DND-41 (cell line): Measurements from ENCODE around the gene SCYL3.

Experiments used
- CTCF ChIP-seq: IDR thresholded peaks from 2 replicates; pipeline ENCODE4 v1.5.1; 2012; ENCODE audit warnings: borderline replicate concordance, low read length, moderate library complexity, mild to moderate bottlenecking; ENCODE audit not compliant: poor library complexity, severe bottlenecking; ENCODE audit errors: extremely low read depth
- EZH2 ChIP-seq: IDR thresholded peaks from 3 replicates; pipeline ENCODE4 v1.6.1; 2012; ENCODE audit warnings: borderline replicate concordance, low read depth, mild to moderate bottlenecking, moderate library complexity, low read length, inconsistent platforms; ENCODE audit not compliant: severe bottlenecking

- TF ChIP-seq CTCF (no peak), EZH2 (no peak)
Observed at GRCh38 chr1:169872906-169873305, 20.8 kb downstream of the SCYL3 start.
